ENCODE data around the gene EXOC2.

Gene EXOC2

DNA sequence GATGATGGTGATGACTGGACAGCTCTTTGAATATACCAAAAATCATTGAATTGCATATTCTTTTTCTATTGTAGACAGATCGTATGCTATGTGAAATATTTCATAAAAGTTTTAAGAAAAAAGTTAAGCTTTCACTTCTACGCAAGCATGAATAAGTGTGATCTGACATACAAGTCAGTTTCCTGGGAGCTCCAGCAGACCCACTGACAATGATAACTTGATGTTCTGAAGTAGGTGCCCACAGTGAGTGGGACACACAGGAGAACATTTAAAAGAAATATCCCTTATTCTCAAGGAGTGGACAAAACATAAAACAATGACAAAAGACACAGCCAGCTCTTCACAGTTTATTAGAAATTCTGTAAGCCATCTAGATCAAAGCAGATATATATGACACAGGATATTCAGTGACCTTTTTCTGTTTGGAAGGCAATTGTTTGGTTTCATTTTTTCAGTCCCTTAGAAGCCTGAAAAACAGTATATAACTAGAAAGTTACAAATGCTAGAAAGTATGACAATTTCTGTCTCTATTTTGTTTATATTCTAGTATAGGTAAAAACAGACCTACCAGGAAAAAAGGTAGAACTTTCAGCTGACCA, 200.0 kb downstream of the EXOC2 start:
- H3K27ac ChIP-seq, result no peak overlapping the region

DNA sequence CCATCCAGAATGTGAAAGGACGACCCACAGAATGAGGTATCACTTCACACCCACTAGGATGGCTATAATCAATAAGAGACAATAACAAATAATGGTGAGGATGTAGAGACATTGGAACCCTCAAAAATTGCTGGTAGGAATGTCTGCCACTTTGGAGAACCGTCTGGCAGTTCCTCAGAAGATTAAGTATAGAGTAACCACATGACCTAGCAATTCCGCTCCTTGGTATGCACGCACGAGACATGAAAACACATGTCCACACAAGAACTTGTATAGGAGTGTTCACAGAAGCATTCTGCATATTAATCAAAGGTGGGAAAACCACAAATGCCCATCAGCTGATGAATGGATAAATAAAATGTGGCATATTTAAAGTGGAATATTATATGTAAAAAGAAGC, 200.8 kb downstream of the EXOC2 start:
- no peak overlapping the region for H3K9ac ChIP-seq
- no peaks in the 10 kb centered on the region for H3K9me3 ChIP-seq (ENCODE audit: control insufficient read depth, low read length)
- no peak overlapping the region for H3K4me3 ChIP-seq (ENCODE audit: low read depth, low read length)
- TF ChIP-seq, protein P1, sequence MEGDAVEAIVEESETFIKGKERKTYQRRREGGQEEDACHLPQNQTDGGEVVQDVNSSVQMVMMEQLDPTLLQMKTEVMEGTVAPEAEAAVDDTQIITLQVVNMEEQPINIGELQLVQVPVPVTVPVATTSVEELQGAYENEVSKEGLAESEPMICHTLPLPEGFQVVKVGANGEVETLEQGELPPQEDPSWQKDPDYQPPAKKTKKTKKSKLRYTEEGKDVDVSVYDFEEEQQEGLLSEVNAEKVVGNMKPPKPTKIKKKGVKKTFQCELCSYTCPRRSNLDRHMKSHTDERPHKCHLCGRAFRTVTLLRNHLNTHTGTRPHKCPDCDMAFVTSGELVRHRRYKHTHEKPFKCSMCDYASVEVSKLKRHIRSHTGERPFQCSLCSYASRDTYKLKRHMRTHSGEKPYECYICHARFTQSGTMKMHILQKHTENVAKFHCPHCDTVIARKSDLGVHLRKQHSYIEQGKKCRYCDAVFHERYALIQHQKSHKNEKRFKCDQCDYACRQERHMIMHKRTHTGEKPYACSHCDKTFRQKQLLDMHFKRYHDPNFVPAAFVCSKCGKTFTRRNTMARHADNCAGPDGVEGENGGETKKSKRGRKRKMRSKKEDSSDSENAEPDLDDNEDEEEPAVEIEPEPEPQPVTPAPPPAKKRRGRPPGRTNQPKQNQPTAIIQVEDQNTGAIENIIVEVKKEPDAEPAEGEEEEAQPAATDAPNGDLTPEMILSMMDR (IDR thresholded peaks at IDR 0.05), result no peak
- peaks cover 2% of the 10 kb centered on the region for H3K4me1 ChIP-seq
- no peaks in the 10 kb centered on the region for H3K79me2 ChIP-seq
- H3K36me3 ChIP-seq (ENCODE audit: control insufficient read depth, insufficient read depth, low read length), result no peaks in the 10 kb centered on the region
- no peak overlapping the region for H3K4me2 ChIP-seq (ENCODE audit: low read length)
- H2AFZ ChIP-seq, result no peak overlapping the region
- no peak overlapping the region for H3K27ac ChIP-seq
- H3K27me3 ChIP-seq (ENCODE audit: control insufficient read depth, insufficient read depth, low read length), result no peaks in the 10 kb centered on the region

More for the DNA sequence above, 200.0 kb downstream of the EXOC2 start:
- TF ChIP-seq, protein P1 (IDR thresholded peaks at IDR 0.05), result no peak
- Histone ChIP-seq H3K4me2 (ENCODE audit: low read length) (no peak overlapping the region), H3K9ac (no peak overlapping the region), H3K4me3 (ENCODE audit: low read depth, low read length) (no peak overlapping the region), H3K79me2 (no peaks in the 10 kb centered on the region), H3K4me1 (peaks cover 2% of the 10 kb centered on the region), H3K36me3 (ENCODE audit: control insufficient read depth, insufficient read depth, low read length) (no peaks in the 10 kb centered on the region), H2AFZ (no peak overlapping the region), H3K9me3 (ENCODE audit: control insufficient read depth, low read length) (no peaks in the 10 kb centered on the region), H3K27me3 (ENCODE audit: control insufficient read depth, insufficient read depth, low read length) (no peaks in the 10 kb centered on the region)

DNA sequence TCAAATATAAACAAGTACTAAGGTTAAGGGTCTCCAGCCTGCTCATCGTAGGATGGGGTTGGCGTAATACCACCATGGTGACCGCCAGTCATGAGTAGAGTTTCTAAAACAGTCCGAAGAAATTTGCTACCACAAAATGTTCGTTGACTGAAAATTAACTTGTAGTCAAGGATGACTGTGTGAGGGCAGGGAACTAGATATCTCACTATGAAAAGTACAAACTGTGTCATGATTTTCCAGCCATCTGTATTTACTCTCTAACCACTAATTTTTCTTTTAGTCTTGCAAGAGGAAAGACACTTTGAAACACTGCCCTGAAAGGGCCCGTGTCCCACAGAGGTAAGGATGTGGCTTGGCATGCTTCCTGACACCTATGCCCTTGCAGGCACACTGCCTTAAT, 201.7 kb downstream of the EXOC2 start:
- no peak overlapping the region for H3K4me3 ChIP-seq (ENCODE audit: low read depth, low read length)
- H3K36me3 ChIP-seq (ENCODE audit: control insufficient read depth, insufficient read depth, low read length), result no peaks in the 10 kb centered on the region
- TF ChIP-seq, protein P1 (IDR thresholded peaks at IDR 0.05), result no peak
- no peak overlapping the region for H3K4me2 ChIP-seq (ENCODE audit: low read length)
- no peak overlapping the region for H2AFZ ChIP-seq
- H3K9ac ChIP-seq, result no peak overlapping the region
- H3K4me1 ChIP-seq, result peaks cover 2% of the 10 kb centered on the region
- no peak overlapping the region for H3K27ac ChIP-seq
- no peaks in the 10 kb centered on the region for H3K27me3 ChIP-seq (ENCODE audit: control insufficient read depth, insufficient read depth, low read length)
- H3K9me3 ChIP-seq (ENCODE audit: control insufficient read depth, low read length), result no peaks in the 10 kb centered on the region
- H3K79me2 ChIP-seq, result no peaks in the 10 kb centered on the region

DNA sequence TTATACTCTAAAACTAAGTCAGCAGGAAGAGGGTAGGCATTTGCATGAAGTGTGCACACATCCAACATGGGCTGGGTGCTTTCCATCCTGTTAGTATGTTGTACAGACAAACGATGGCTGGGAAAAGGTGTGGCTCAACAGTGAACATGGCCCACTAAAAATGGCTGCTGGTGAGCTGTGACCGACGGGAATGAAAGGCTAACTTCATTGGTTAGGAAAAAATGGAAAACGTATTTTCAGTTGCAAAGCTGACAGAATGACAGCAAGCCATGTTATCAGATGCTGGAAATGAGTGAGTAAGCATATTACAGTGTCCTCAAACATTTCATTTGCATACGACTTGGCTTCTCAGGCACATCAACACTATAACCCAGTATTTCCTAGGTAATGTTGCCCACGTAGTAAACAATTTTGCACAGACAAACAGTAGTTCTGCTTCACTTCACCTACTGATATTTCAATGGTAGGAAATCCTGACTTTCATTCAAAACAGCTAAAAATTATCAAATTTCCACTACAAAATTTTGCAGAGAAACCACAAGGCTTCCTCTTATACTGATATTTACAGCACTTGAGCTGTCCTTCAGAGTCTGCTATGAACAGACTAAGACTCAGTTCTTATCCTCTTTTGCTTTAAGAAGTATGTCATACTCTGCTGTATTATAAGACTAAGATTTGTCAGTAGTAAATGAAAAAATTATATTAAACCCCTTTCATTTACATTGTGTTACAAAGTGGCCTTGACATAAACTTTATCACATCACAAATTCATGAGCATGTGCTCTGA, 202.5 kb downstream of the EXOC2 start:
- Histone ChIP-seq H3K36me3 (ENCODE audit: control insufficient read depth, insufficient read depth, low read length) (no peaks in the 10 kb centered on the region), H3K4me3 (ENCODE audit: low read depth, low read length) (no peak overlapping the region), H3K27ac (no peak overlapping the region)

More for the DNA sequence above, 202.5 kb downstream of the EXOC2 start:
- Histone ChIP-seq H3K4me1 (peaks cover 2% of the 10 kb centered on the region), H3K79me2 (no peaks in the 10 kb centered on the region), H2AFZ (no peak overlapping the region), H3K9me3 (ENCODE audit: control insufficient read depth, low read length) (no peaks in the 10 kb centered on the region), H3K27me3 (ENCODE audit: control insufficient read depth, insufficient read depth, low read length) (no peaks in the 10 kb centered on the region), H3K4me2 (ENCODE audit: low read length) (no peak overlapping the region), H3K9ac (no peak overlapping the region)
- TF ChIP-seq, protein P1 (IDR thresholded peaks at IDR 0.05), result no peak

Measured in parathyroid adenoma (tissue), 2 donors.